Esophagus mucosa (tissue), 1 donor: ENCODE data around the gene KCNN1. TPM values are rescaled to one million over a fixed set of nuclear protein-coding genes. Genes with fewer than 3 reads are reported as not detected.
"Not testable (repeated sequence)": the region's sequence is repeated elsewhere in the genome, so short reads cannot be mapped to it uniquely, and the experiment has no call there.

Experiments
- ATAC-seq: fragments of 200-7000 bp; cut with Tn5 transposase; one replicate; pipeline ENCODE4 v1.9.1; 2020
- total RNA-seq: library from RNA; stranded (reverse); gene quantifications from one replicate; pipeline ENCODE4 v1.2.4, GENCODE V29; 2023
- donor health status: DM: yes; HTN: yes; CAD: no.

KCNN1 gene
- total RNA-seq, 1 donor from 2014 or later = not detected

DNA sequence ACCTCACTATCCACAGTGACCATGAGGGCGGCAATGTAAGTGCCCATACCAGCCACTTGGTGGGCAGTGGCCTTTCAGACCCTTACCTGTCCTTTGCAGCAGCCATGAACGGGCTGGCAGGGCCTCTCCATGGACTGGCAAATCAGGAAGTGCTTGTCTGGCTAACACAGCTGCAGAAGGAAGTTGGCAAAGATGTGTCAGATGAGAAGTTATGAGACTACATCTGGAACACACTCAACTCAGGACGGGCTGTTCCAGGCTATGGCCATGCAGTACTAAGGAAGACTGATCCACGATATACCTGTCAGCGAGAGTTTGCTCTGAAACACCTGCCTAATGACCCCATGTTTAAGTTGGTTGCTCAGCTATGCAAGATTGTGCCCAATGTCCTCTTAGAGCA, 64.5 kb downstream of the KCNN1 start:
- ATAC-seq = peak; percentile 67

DNA sequence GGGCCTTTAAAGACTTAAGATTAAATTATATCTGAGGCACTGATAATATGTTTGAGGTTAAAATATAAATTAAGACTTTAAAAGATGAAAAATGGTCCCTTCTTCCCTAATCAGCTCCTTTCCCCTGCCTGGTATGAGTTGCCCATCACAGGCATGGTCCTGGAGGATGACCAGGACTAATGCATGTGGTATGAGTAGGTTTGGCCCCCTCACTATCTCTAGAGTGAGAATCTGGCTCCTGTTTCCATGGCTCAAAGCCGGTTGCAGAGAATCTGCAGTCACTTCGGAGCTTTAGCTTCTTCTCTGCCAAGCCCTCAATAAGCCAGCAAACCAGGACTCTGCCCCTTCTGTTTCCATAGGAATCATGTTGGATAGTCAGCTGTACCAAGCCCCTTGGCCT, 65.2 kb downstream of the KCNN1 start:
- not testable (repeated sequence) for ATAC-seq

GRCh38 chr19:18041054-18041453, 74.1 kb downstream of the KCNN1 start:
- no peak for ATAC-seq

- no peak for ATAC-seq
These were observed 76.8 kb downstream of the KCNN1 start for GRCh38 chr19:18043676-18044075.

- ATAC-seq = peak; percentile 55
These were observed 78.0 kb downstream of the KCNN1 start for GRCh38 chr19:18044825-18045304.

DNA sequence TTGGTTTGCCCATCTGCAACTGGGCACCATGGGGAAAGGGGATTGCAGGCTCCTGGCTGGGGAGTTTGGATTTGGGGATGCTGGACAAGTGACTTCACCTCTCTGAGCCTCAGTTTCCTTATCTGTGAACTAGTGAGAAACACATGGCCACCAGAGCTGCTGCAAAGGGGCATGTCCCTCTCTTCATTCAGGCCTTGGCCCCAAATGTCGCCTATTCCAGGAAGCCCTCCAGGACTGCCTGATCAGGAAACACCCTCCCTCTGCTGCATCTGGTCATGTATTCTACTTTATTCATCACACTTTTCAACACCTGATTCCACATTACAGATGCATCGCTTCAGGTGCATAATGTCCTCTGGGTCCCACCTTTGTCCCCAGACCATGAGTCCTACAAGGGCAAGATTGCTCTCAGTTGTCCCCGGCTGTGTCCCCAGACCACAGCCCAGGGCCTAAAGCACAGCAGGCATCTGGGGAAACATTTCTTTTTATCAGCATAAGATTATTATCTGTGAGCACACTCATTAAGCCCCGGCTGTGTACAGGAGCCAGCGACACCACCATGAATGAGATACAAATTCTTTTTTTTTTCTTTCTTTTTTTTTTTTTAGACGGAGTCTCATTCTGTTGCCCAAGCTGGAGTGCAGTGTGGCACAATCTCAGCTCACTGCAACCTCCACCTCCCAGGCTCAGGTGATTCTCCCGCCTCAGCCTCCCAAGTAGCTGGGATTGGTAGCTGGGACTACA, 78.6 kb downstream of the KCNN1 start:
- no peak for ATAC-seq

DNA sequence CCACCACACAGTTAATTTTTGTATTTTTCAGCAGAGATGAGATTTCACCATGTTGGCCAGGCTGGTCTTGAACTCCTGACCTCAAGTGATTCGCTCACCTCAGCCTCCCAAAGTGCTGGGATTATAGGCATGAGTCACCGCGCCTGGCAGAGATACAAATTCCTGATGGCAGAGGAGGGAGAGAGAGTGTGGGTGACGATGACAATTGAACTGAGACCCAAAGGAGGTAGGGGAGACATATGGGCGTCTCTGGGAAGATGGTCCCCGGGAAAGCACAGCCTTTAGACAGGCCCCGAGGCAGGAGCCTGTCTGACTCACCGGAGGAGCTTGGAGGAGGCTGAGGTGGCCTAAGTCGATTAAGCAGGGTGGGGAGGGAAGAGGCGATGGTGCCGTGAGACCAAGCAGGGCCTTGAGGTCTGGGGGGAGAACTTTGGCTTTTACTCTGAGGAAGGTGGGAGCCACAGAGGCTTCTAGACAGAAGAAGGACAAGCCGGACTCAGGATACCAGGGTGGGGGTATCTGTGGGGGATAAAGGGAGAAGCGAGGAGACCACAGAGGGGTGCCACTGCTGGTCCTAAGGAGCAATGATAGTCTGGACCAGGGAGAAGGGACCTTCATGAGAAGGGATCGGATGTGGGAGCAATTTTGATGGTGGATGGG, 79.3 kb downstream of the KCNN1 start:
- ATAC-seq = peak; percentile 37

DNA sequence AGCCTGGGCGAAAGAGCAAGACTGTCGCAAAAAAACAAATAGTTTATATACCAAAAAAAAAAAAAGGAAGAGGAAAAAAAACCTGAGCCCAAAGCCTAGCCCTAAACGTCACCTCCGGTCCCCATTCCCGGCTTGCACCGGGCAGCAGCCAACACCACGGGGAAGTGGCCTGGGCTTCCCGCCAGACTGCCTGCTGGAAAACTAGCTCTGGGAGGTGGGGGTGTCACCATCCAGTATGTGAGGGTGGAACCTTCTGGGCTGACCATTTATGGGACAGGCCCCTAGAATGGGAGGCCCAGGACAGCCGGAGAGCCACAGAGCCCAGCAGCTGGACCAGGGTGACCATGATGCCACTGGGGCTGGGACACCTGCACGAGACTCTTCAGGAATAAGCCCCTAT, 82.5 kb downstream of the KCNN1 start:
- ATAC-seq = peak; percentile 31

Other genes starting within 250 kb of the KCNN1 start
- 16.9 TPM for gene MAP1S, start 247.6 kb upstream of the KCNN1 start, total RNA-seq
- gene FCHO1, start 215.6 kb upstream of the KCNN1 start, total RNA-seq = 0.76 TPM
- gene B3GNT3, start 172.0 kb upstream of the KCNN1 start, total RNA-seq = 19.4 TPM
- gene INSL3, start 145.6 kb upstream of the KCNN1 start, total RNA-seq = not detected
- gene JAK3, start 119.1 kb upstream of the KCNN1 start, total RNA-seq = 2.0 TPM
- 2,571 TPM for gene RPL18A, start 107.2 kb upstream of the KCNN1 start, total RNA-seq
- gene SLC5A5, start 95.2 kb upstream of the KCNN1 start, total RNA-seq = not detected
- gene CCDC124, start 34.1 kb upstream of the KCNN1 start, total RNA-seq = 52.5 TPM
- 6.3 TPM for gene ARRDC2, start 41.1 kb downstream of the KCNN1 start, total RNA-seq
- 0.36 TPM for gene IL12RB1, start 119.8 kb downstream of the KCNN1 start, total RNA-seq
- 3.2 TPM for gene MAST3, start 130.7 kb downstream of the KCNN1 start, total RNA-seq
- gene PIK3R2, start 186.1 kb downstream of the KCNN1 start, total RNA-seq = 35.6 TPM
- gene IFI30, start 206.7 kb downstream of the KCNN1 start, total RNA-seq = 17.0 TPM
- 6.8 TPM for gene MPV17L2, start 226.1 kb downstream of the KCNN1 start, total RNA-seq
- gene RAB3A, start 236.9 kb downstream of the KCNN1 start, total RNA-seq = 1.1 TPM